Stimulated activated CD8-positive, alpha-beta memory T cell treated with anti-CD3 and anti-CD28 coated beads, Interleukin-12 subunit alpha, Interleukin-12 subunit beta, amount 100 ng/mL, for 4 hours (primary cell): ENCODE results near the gene PSMC5.
"Not testable (repeated sequence)": the region's sequence is repeated elsewhere in the genome, so short reads cannot be mapped to it uniquely, and the experiment has no call there.

Experiments used
- DNase-seq: peaks from one replicate; pipeline ENCODE4 v3.0.0-alpha.2; 2020; ENCODE audit warnings: low read depth

The PSMC5 gene

GRCh38 chr17:63871646-63872365 is 44.6 kb downstream of the PSMC5 start:
- DNase-seq, result not testable (repeated sequence)

GRCh38 chr17:63873577-63873976 is 46.3 kb downstream of the PSMC5 start, which contains the start of gene CSH2:
Gene CSH2, minus strand, starts transcription at chr17:63873677. Its CDS starts 63 bp downstream, at chr17:63873614.
- not testable (repeated sequence) for DNase-seq

GRCh38 chr17:63874061-63874626 is 46.9 kb downstream of the PSMC5 start:
- DNase-seq, result not testable (repeated sequence)

- DNase-seq, result not testable (repeated sequence)
These were observed 47.5 kb downstream of the PSMC5 start for GRCh38 chr17:63874693-63875092.

GRCh38 chr17:63878413-63878812 is 51.2 kb downstream of the PSMC5 start:
- DNase-seq, result not testable (repeated sequence)

GRCh38 chr17:63880706-63881105 is 53.5 kb downstream of the PSMC5 start:
- DNase-seq, result no peak

- not testable (repeated sequence) for DNase-seq
These were observed 54.1 kb downstream of the PSMC5 start for GRCh38 chr17:63881337-63881736.
